Mononuclear cell (primary cell): ENCODE data around the gene HOXB8. TPM values are rescaled to one million over a fixed set of nuclear protein-coding genes. Genes with fewer than 3 reads are reported as not detected.

ENCODE experiments used
- H3K27me3 ChIP-seq: 2 replicates; pipeline ENCODE4 v1.6.0; 2011; ENCODE audit warnings: low read length, control low read depth; ENCODE audit not compliant: insufficient read depth
- H3K4me1 ChIP-seq: 2 replicates; pipeline ENCODE4 v1.5.1; 2011; ENCODE audit warnings: mild to moderate bottlenecking, low read length, control low read depth; ENCODE audit not compliant: insufficient read depth
- H3K4me3 ChIP-seq: 2 replicates; pipeline ENCODE4 v1.5.1; 2011; ENCODE audit warnings: mild to moderate bottlenecking, low read length, moderate library complexity
- H3K9me3 ChIP-seq: 2 replicates; pipeline ENCODE4 v1.5.1; 2011; ENCODE audit warnings: low read depth, mild to moderate bottlenecking, control low read depth, low read length
- total RNA-seq: library from RNA; depleted of rRNA; stranded (reverse); fragments of >200 nt; gene quantifications from one replicate; pipeline ENCODE4 v1.2.3, GENCODE V29; 2012

Gene HOXB8
- total RNA-seq, 1 donor: 0.10 TPM

- peaks cover 46% of the 10 kb centered on the region for H3K4me1 ChIP-seq
- H3K27me3 ChIP-seq: peaks cover 87% of the 10 kb centered on the region
- H3K4me3 ChIP-seq: no peak overlapping the region
Measured at GRCh38 chr17:48579760-48580554, 35.1 kb downstream of the HOXB8 start.

GRCh38 chr17:48579471-48579759 lies 35.7 kb downstream of the HOXB8 start:
- Histone ChIP-seq H3K27me3 (peaks cover 86% of the 10 kb centered on the region), H3K4me3 (no peak overlapping the region), H3K9me3 (no peaks in the 10 kb centered on the region), H3K4me1 (peaks cover 45% of the 10 kb centered on the region)

More at GRCh38 chr17:48579760-48580554, 35.1 kb downstream of the HOXB8 start:
- no peaks in the 10 kb centered on the region for H3K9me3 ChIP-seq

DNA sequence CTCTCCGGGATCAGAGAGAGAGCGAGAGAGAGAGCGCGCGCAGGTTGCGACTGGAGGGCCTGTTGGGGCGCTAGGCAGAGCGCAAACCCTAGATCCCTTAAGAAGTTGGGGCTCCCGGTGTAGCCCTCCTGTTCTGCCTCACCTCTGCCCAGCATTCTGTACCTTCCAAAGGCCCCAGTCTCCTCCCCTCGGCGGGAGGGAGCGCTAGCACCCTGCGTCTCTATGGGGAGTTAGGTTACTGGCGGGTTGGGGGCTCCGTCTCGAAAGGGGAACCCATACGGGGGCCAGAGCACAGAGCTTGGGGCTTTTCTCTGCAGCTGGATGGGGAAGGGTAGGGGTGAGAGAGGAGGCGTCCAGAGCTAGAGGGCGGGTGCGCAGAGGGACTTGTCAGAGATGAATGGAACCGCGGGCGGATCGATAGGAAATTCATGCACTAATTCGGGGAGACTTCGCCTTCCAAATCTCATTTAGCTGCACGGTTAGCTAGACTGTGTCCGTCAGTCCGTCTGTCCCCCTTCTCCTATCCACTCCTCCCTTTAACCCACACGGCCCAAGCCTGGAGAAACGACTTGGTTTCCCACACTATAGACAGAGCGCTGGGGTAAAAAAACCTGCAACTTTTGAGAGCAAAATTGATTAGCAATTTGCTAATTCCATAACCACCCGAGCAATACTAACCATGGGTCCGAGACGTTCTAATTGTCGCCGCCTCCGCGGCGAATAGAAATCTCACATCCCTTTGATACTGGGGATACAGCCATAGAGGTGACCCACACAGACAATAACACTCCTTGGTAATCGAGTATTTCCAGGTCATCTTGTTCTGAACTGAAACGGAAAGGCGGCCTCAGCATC lies 36.2 kb downstream of the HOXB8 start:
- Histone ChIP-seq H3K9me3 (no peaks in the 10 kb centered on the region), H3K4me3 (peak overlapping the region; percentile 56), H3K27me3 (peaks cover 80% of the 10 kb centered on the region), H3K4me1 (peaks cover 45% of the 10 kb centered on the region)

DNA sequence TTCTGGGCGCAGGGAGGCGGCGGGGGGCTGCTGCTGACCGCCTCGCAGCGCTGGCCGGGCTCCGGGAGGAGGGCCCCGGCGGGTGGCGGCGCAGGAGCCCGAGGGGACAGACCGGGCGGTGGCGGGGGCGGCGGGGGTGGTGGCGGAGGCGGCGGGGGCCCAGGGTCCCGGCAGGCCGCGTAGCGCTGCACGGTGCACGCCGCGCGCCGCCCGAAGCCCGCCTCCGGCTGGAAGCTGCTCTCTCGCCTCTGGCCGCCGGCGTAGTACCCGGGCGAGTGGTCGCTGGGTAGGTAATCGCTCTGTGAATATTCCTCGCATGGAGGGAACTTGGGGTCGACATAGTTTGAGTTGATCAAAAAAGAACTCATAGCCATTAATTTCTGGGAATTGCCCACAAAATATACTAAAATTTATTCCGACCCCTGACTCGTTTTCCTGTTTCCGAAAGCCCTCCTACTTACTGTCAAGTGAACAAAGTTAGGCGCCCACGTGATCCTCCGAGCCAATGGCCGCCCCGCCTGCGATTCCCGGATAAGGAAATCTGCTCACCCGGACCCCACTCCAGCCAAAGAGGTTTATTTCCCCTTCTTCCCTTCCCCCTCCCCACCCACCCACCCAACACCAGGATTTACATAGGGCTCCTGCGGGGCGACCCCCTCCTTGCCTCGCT lies 37.0 kb downstream of the HOXB8 start, which contains the start of gene HOXB4:
Gene HOXB4 (minus strand): TSS at position 405 of the 670 bp plus-strand sequence. CDS start 31 bp downstream, at position 374.
- no peaks in the 10 kb centered on the region for H3K9me3 ChIP-seq
- H3K27me3 ChIP-seq: peaks cover 73% of the 10 kb centered on the region
- peaks cover 45% of the 10 kb centered on the region for H3K4me1 ChIP-seq
- peak within 1 kb of the TSS; percentile 56 for H3K4me3 ChIP-seq

DNA sequence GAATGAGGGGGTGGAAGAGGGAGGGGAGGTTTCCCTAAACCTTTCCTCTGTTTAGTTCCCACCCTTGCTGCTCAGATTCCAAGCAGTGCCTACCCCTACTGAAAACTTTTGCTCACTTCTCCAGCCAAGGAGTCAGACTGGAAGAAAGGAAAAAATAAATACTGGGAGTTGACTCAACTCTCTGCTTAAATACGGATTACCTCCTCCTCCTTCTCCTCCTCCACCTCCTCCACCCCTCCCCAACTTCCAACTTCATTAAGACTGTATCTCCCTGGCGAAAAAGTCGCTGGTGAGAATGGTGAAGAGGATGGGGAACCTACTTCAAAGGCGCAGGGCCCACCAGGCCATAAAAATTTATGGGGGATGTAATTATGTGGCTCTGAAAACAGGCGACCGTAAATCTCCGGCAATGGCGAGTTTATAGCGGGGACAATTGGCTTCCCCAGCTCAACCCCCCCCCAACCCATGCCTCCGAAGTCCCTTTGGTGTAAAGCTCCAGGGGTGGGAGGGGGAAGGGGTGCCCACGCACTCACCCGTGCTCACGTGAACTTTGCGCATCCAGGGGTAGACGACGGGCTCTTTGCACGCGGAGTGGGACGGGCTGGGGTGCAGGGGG lies 37.7 kb downstream of the HOXB8 start:
- Histone ChIP-seq H3K9me3 (no peaks in the 10 kb centered on the region), H3K27me3 (peaks cover 70% of the 10 kb centered on the region), H3K4me3 (peak overlapping the region; percentile 56), H3K4me1 (peaks cover 42% of the 10 kb centered on the region)

- no peaks in the 10 kb centered on the region for H3K9me3 ChIP-seq
- peaks cover 66% of the 10 kb centered on the region for H3K27me3 ChIP-seq
- H3K4me3 ChIP-seq: peak overlapping the region; percentile 56
- H3K4me1 ChIP-seq: peaks cover 35% of the 10 kb centered on the region
Measured at GRCh38 chr17:48576479-48577309, 38.4 kb downstream of the HOXB8 start.

- H3K4me1 ChIP-seq: peaks cover 31% of the 10 kb centered on the region
- no peaks in the 10 kb centered on the region for H3K9me3 ChIP-seq
- no peak overlapping the region for H3K4me3 ChIP-seq
- peaks cover 61% of the 10 kb centered on the region for H3K27me3 ChIP-seq
Measured at GRCh38 chr17:48575673-48576478, 39.2 kb downstream of the HOXB8 start.

DNA sequence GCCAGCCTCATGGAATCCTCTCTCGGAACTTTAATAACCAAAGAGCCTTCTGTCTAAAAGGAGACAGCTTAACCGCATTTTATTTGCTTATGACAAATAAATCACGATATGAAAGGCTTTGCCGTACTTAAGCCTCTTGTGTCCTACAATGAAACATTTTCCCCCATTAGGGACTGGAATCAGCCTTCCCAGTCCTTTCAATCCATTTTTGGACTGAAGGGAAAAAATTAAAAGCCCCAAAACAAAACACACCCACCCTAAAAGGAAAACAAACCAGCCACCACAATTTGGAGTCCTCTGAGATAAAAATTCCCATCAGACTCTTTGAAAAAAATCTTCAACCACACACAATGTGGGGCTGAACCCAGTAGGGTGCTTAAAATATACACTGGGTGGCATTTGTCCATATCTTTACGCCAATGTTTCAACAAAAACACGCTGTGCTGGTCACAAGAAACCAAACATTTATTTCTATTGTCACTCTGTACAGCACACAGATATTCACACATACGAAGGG lies 40.0 kb downstream of the HOXB8 start:
- Histone ChIP-seq H3K9me3 (no peaks in the 10 kb centered on the region), H3K4me3 (no peak overlapping the region), H3K27me3 (peaks cover 61% of the 10 kb centered on the region), H3K4me1 (peaks cover 31% of the 10 kb centered on the region)

DNA sequence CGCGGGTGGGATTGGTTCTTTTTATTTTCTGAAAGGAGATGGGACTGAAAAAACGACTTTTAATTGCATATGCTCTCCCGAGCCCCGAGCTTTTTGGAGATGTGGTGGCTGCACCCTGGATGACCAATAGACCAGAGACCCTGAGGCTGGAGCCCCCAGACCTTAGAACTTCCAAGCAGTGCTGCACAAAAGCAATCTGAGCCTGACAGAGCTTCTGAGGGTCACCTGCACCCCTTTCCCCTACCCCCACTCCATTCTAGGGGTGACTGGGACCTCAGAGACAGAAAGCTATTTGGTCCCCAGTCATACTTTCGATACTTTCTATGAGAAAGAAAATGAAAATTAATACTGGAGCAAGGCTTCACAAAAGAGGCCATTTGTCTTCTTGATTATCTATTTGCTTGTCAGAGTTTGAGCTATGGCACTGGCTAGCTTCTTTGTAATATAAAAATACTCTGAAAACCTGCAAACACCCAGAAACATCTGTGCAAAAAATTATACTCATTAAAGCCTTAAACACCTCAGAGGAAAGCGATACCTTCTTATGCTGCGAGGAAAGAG lies 40.5 kb downstream of the HOXB8 start:
- Histone ChIP-seq H3K9me3 (no peaks in the 10 kb centered on the region), H3K27me3 (peaks cover 61% of the 10 kb centered on the region), H3K4me3 (no peak overlapping the region), H3K4me1 (peaks cover 31% of the 10 kb centered on the region)

DNA sequence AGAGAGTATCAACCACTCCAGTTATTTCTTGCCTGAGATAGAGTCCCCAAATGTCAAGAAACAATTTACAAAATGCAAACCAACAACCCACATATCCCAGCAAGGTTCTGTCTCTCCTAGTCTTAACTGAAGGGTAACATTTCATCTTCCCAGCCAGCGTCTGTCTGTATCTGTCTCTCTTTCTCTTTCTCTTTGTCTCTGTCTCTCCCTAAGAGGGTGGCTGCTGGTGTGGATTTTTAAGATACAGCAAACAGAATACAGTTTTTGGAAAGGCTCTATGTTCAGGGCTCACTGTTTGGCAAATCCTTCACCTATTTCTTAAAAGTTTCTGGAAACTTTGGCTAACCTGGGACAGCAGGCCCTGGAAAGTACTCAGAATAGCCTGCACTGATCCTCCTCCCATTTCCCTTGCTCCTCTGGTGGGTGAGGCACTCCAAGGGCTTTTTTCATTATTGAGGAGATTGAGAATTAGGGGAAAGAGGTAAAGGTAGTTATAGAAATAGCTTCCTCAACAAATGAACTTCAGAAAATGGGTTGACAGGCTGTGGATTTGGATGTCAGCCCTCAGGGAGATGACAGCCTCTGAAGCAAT lies 43.2 kb downstream of the HOXB8 start:
- peaks cover 66% of the 10 kb centered on the region for H3K27me3 ChIP-seq
- no peak overlapping the region for H3K4me3 ChIP-seq
- no peaks in the 10 kb centered on the region for H3K9me3 ChIP-seq
- H3K4me1 ChIP-seq: peaks cover 13% of the 10 kb centered on the region

GRCh38 chr17:48571024-48571818 lies 43.9 kb downstream of the HOXB8 start:
- Histone ChIP-seq H3K27me3 (peaks cover 64% of the 10 kb centered on the region), H3K9me3 (no peaks in the 10 kb centered on the region), H3K4me1 (peaks cover 6% of the 10 kb centered on the region), H3K4me3 (no peak overlapping the region)

DNA sequence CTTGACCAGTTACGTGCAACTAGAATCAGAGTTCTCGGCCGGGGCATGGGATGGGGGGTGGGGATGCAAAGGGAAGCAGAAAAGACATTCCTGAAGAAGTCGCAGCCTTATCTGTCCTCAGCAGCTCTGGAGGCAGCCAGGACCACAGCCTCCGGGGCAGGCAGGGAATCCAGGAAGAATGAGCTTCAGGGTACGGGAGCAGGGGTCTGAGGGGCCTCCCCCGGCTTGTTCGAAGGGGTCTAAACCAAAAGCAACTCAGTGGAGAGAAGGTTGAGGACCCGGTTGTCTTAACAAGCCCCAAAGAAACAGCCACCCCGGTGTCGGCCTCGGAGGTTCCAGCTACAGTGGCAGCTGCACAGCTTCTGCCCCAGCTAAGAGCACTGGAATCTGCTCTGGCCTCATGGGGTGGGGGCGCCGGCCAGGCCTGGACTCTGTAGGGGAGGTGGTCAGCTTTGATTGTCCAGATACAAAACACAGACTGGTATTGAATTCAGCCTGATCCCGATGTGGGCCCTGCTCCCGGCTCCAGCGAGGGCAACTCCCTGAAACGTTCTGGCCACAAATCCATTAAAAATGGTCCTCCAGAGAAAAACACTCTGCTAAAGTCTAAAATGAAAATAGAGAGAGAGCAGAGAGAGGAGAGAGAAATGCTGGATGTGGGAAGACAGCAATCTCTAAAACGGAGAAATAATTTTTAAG lies 44.6 kb downstream of the HOXB8 start:
- Histone ChIP-seq H3K4me1 (no peaks in the 10 kb centered on the region), H3K4me3 (no peak overlapping the region), H3K9me3 (no peaks in the 10 kb centered on the region), H3K27me3 (peaks cover 61% of the 10 kb centered on the region)
